ENCODE data around the gene NUP93. TPM values are rescaled to one million over a fixed set of nuclear protein-coding genes. Genes with fewer than 3 reads are reported as not detected.

NUP93 gene
- total RNA-seq, 1 experiment from 2014 or later = 102 TPM

GRCh38 chr16:56695246-56695645, 34.7 kb upstream of the NUP93 start:
- Histone ChIP-seq H3K9me3 (replicated peaks) (no peaks in the 10 kb centered on the region), H3K4me1 (replicated peaks) (no peaks in the 10 kb centered on the region)

GRCh38 chr16:56697456-56698155, 32.3 kb upstream of the NUP93 start:
- Histone ChIP-seq H3K9me3 (replicated peaks) (no peaks in the 10 kb centered on the region), H3K4me1 (replicated peaks) (no peaks in the 10 kb centered on the region)
- DNase-seq (ENCODE audit: low read depth in 1 of 2, low spot score in 2 of 2) = no peak

More at GRCh38 chr16:56695246-56695645, 34.7 kb upstream of the NUP93 start:
- DNase-seq (ENCODE audit: low read depth in 1 of 2, low spot score in 2 of 2) = no peak
- Histone ChIP-seq H3K36me3 (no peaks in the 10 kb centered on the region), H3K27me3 (replicated peaks) (no peaks in the 10 kb centered on the region), H3K27ac (no peak overlapping the region), H3K4me3 (no peak overlapping the region)

GRCh38 chr16:56700195-56700594, 29.7 kb upstream of the NUP93 start:
- Histone ChIP-seq H3K4me3 (no peak overlapping the region), H3K36me3 (no peaks in the 10 kb centered on the region), H3K9me3 (replicated peaks) (no peaks in the 10 kb centered on the region), H3K27ac (no peak overlapping the region), H3K4me1 (replicated peaks) (no peaks in the 10 kb centered on the region), H3K27me3 (replicated peaks) (no peaks in the 10 kb centered on the region)
- no peak for DNase-seq (ENCODE audit: low read depth in 1 of 2, low spot score in 2 of 2)

More at GRCh38 chr16:56697456-56698155, 32.3 kb upstream of the NUP93 start:
- no peaks in the 10 kb centered on the region for H3K36me3 ChIP-seq
- H3K27ac ChIP-seq = no peak overlapping the region
- no peaks in the 10 kb centered on the region for H3K27me3 ChIP-seq (replicated peaks)
- no peak overlapping the region for H3K4me3 ChIP-seq

GRCh38 chr16:56700631-56701030, 29.3 kb upstream of the NUP93 start:
- Histone ChIP-seq H3K36me3 (no peaks in the 10 kb centered on the region), H3K27ac (no peak overlapping the region), H3K9me3 (replicated peaks) (no peaks in the 10 kb centered on the region), H3K4me1 (replicated peaks) (no peaks in the 10 kb centered on the region), H3K27me3 (replicated peaks) (no peaks in the 10 kb centered on the region), H3K4me3 (no peak overlapping the region)
- DNase-seq (ENCODE audit: low read depth in 1 of 2, low spot score in 2 of 2) = no peak

- no peak for DNase-seq (ENCODE audit: low read depth in 1 of 2, low spot score in 2 of 2)
- H3K27me3 ChIP-seq (replicated peaks) = no peaks in the 10 kb centered on the region
- H3K4me3 ChIP-seq = no peak overlapping the region
- H3K36me3 ChIP-seq = no peaks in the 10 kb centered on the region
- H3K4me1 ChIP-seq (replicated peaks) = no peaks in the 10 kb centered on the region
- H3K9me3 ChIP-seq (replicated peaks) = no peaks in the 10 kb centered on the region
- H3K27ac ChIP-seq = no peak overlapping the region
Observed at GRCh38 chr16:56701534-56701933, 28.4 kb upstream of the NUP93 start.

GRCh38 chr16:56702836-56703235, 27.1 kb upstream of the NUP93 start:
- Histone ChIP-seq H3K27me3 (replicated peaks) (0 out of 2 replicates have a peak, but pooled peaks cover 2% of the 10 kb centered on the region), H3K4me1 (replicated peaks) (no peaks in the 10 kb centered on the region), H3K36me3 (no peaks in the 10 kb centered on the region), H3K27ac (no peak overlapping the region), H3K9me3 (replicated peaks) (no peaks in the 10 kb centered on the region), H3K4me3 (no peak overlapping the region)
- DNase-seq (ENCODE audit: low read depth in 1 of 2, low spot score in 2 of 2) = no peak

GRCh38 chr16:56708525-56709442, 21.1 kb upstream of the NUP93 start:
- H3K36me3 ChIP-seq = no peaks in the 10 kb centered on the region
- H3K27ac ChIP-seq = no peak overlapping the region
- H3K27me3 ChIP-seq (replicated peaks) = 0 out of 2 replicates have a peak, but pooled peaks cover 2% of the 10 kb centered on the region
- no peak overlapping the region for H3K4me3 ChIP-seq
- no peak for DNase-seq (ENCODE audit: low read depth in 1 of 2, low spot score in 2 of 2)
- H3K4me1 ChIP-seq (replicated peaks) = peaks cover 3% of the 10 kb centered on the region; the same call in 1 of the 2 replicates
- H3K9me3 ChIP-seq (replicated peaks) = no peaks in the 10 kb centered on the region

GRCh38 chr16:56709443-56710040, 20.4 kb upstream of the NUP93 start:
- Histone ChIP-seq H3K27me3 (replicated peaks) (0 out of 2 replicates have a peak, but pooled peaks cover 2% of the 10 kb centered on the region), H3K4me3 (no peak overlapping the region), H3K4me1 (replicated peaks) (peaks cover 3% of the 10 kb centered on the region; the same call in 1 of the 2 replicates), H3K9me3 (replicated peaks) (no peaks in the 10 kb centered on the region), H3K36me3 (no peaks in the 10 kb centered on the region), H3K27ac (no peak overlapping the region)
- no peak for DNase-seq (ENCODE audit: low read depth in 1 of 2, low spot score in 2 of 2)

- H3K4me3 ChIP-seq = no peak overlapping the region
- no peak overlapping the region for H3K27ac ChIP-seq
- no peaks in the 10 kb centered on the region for H3K36me3 ChIP-seq
- 0 out of 2 replicates have a peak, but pooled peaks cover 2% of the 10 kb centered on the region for H3K27me3 ChIP-seq (replicated peaks)
- H3K9me3 ChIP-seq (replicated peaks) = no peaks in the 10 kb centered on the region
- no peak for DNase-seq (ENCODE audit: low read depth in 1 of 2, low spot score in 2 of 2)
- H3K4me1 ChIP-seq (replicated peaks) = peaks cover 3% of the 10 kb centered on the region; the same call in 1 of the 2 replicates
Observed at GRCh38 chr16:56710181-56710737, 19.7 kb upstream of the NUP93 start.

- no peak for DNase-seq (ENCODE audit: low read depth in 1 of 2, low spot score in 2 of 2)
- Histone ChIP-seq H3K27me3 (replicated peaks) (0 out of 2 replicates have a peak, but pooled peaks cover 2% of the 10 kb centered on the region), H3K9me3 (replicated peaks) (no peaks in the 10 kb centered on the region), H3K4me1 (replicated peaks) (peaks cover 3% of the 10 kb centered on the region; the same call in 1 of the 2 replicates), H3K4me3 (no peak overlapping the region), H3K36me3 (no peaks in the 10 kb centered on the region), H3K27ac (no peak overlapping the region)
Observed at GRCh38 chr16:56711862-56712261, 18.1 kb upstream of the NUP93 start.

GRCh38 chr16:56713794-56714193, 16.1 kb upstream of the NUP93 start:
- H3K9me3 ChIP-seq (replicated peaks) = no peaks in the 10 kb centered on the region
- DNase-seq (ENCODE audit: low read depth in 1 of 2, low spot score in 2 of 2) = no peak
- peaks cover 3% of the 10 kb centered on the region; the same call in 1 of the 2 replicates for H3K4me1 ChIP-seq (replicated peaks)
- no peaks in the 10 kb centered on the region for H3K36me3 ChIP-seq
- no peaks in the 10 kb centered on the region for H3K27me3 ChIP-seq (replicated peaks)
- no peak overlapping the region for H3K27ac ChIP-seq
- H3K4me3 ChIP-seq = no peak overlapping the region

- no peaks in the 10 kb centered on the region for H3K36me3 ChIP-seq
- no peak overlapping the region for H3K27ac ChIP-seq
- no peaks in the 10 kb centered on the region for H3K9me3 ChIP-seq (replicated peaks)
- DNase-seq (ENCODE audit: low read depth in 1 of 2, low spot score in 2 of 2) = no peak
- peaks cover 3% of the 10 kb centered on the region; the same call in 1 of the 2 replicates for H3K4me1 ChIP-seq (replicated peaks)
- no peak overlapping the region for H3K4me3 ChIP-seq
- H3K27me3 ChIP-seq (replicated peaks) = no peaks in the 10 kb centered on the region
Observed at GRCh38 chr16:56715126-56715525, 14.8 kb upstream of the NUP93 start.

GRCh38 chr16:56716761-56717160, 13.2 kb upstream of the NUP93 start:
- Histone ChIP-seq H3K27ac (no peak overlapping the region), H3K36me3 (no peaks in the 10 kb centered on the region), H3K4me3 (no peak overlapping the region), H3K4me1 (replicated peaks) (peaks cover 2% of the 10 kb centered on the region; the same call in 1 of the 2 replicates), H3K27me3 (replicated peaks) (no peaks in the 10 kb centered on the region), H3K9me3 (replicated peaks) (no peaks in the 10 kb centered on the region)
- DNase-seq (ENCODE audit: low read depth in 1 of 2, low spot score in 2 of 2) = no peak

Data from SJSA1 (cell line).